NCI-H2171 (cell line): Measurements from ENCODE around the gene VSTM2B.

Experiments
- DNase-seq: peaks from one replicate; lab custom pipeline; 2025; lab: John Stamatoyannopoulos, UW

The VSTM2B gene

DNA sequence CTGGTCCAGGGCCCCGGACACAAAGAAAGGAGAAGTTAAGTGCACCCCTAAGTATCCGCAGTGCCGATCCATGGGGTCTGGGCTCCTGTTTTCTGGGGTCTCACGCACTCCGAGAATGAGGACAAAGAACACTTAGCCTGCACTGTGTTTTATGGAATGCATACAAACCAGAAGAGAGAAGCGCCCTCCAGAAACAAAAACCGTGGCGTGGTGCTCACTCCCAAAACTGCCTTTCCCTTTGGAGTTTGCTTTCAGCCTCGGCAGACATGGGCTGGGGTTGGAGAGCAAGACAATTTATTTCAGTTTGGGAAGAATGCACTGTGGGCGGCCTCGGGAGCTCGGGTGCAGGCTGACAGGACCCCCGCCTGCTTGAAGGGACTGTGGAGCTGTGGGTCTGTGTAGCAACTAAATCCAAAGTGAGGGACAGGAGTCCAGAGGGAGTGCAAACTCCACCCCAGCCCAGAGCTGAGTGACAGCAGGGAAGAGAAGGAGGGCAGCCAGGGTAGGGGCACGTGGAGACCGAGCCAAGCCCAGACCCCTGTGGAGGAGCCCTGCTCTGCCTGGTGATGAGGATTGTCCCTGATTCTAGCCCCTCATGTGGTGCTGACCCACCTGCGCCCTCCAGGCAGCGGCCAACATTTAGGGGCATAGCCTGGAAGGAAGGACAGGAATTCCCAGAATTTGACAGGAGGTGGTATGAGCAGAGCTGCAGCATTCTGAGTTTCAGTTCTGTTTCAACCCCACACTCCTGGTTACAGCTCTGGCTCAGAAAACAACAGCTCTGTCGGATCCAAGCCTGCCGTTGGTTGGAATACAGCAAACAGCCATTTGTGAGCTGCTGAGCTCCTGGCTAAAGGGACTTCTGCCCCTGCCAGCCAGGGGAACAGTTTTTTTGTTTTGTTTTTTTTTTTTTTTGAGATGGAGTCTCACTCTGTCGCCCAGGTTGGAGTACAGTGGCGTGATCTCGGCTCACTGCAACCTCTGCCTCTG lies 42.5 kb downstream of the VSTM2B start:
- no peak for DNase-seq

GRCh38 chr19:29569038-29569911 lies 43.5 kb downstream of the VSTM2B start:
- DNase-seq, result no peak

GRCh38 chr19:29571181-29571580 lies 45.4 kb downstream of the VSTM2B start:
- no peak for DNase-seq

DNA sequence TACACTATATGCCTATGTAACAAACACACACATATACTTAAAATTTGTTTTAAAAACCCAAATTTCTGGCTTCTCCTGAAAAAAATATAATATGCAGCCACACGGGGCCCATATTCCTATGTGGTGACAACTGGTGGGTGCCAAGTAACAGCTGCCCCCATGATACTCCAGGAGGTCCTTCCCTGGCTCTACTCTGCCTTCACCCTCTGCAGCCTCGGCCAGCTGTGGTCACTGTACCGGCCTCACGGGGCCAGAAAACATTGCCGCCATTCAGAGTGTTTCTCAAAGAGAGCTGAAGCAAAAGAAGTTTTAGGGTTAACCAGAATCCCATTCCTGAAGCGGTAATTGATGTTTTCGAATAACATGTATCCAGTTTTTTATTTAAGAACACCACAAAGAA lies 47.7 kb downstream of the VSTM2B start:
- DNase-seq, result no peak

- DNase-seq, result no peak
Measured at GRCh38 chr19:29574510-29574909, 48.7 kb downstream of the VSTM2B start.

- peak; percentile 37 for DNase-seq
Measured at GRCh38 chr19:29576046-29576606, 50.3 kb downstream of the VSTM2B start.

DNA sequence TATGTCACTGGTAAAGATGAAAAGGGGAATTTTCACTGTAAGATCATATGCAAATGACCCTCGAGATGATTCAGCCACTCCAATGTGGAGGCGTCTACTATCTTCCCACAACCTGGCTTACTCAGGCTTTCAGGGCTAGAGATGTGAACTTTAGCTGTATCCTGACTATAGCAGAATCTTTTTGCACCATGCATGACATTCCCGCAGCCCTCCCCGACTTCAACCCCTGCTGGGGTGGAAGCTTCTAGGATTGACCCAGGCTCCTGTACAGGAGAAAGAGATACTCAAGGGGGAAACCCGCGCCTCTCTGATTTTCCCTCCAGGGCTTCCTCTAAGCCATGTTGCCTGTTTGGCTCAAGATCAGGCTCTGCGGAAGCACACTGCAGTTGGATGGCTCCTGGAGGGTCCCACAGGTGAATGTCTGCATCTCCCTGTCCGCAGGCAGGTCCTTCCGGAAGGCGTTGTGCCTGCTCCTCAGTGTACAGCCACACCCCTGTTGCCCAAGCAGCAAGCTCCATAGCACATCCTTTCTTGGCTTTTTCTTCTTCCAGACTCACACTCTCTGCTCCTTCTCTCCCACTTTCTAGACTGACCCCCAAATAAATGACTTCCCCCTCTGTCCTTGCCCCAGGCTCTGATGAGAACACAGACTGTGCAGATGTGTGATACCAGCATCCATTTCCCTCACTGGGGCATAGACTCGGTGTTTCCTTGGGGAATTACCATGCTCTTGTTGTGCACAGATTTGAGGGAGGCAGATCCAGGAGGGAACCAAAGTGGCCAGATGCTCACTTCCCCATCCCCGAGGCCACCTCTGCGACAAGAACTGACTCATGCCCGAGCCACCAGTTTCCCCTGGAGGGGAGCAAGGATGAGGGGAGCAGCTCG lies 51.2 kb downstream of the VSTM2B start:
- peak; percentile 80 for DNase-seq

DNA sequence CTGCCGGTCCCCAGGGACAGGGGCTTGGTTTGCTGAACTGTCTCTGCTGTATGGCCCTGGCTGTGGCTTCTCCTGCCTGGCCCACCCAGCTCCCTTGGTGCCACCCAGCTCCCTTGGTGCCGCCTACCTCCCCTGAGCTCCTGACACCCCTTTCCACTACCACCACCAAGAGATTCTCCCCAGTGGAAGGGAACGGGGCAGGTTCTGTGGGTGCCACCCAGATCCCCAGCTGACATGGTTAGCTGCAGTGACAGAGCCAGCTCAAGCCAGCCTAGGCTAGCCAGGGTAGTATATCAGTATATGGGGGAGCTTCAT lies 51.8 kb downstream of the VSTM2B start:
- DNase-seq, result no peak

DNA sequence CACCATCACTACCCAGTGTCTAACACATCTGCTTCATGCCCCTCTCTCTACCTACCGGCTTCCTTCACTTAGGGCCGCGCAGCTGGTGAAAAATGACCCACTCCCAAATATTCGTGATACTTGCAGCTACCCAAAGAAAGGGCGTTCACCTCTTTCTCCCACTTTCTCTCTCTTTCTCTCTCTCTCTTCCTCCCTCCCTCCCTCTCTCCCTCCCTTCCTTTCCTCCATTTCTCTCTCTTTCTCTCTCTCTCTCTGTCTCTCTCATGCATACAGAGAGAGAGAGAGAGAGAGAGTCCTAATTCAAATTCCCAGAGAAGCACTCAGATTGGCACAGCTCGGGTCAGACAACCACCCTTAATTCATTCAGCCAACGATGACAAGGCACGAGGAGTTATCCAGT lies 52.6 kb downstream of the VSTM2B start:
- no peak for DNase-seq

DNA sequence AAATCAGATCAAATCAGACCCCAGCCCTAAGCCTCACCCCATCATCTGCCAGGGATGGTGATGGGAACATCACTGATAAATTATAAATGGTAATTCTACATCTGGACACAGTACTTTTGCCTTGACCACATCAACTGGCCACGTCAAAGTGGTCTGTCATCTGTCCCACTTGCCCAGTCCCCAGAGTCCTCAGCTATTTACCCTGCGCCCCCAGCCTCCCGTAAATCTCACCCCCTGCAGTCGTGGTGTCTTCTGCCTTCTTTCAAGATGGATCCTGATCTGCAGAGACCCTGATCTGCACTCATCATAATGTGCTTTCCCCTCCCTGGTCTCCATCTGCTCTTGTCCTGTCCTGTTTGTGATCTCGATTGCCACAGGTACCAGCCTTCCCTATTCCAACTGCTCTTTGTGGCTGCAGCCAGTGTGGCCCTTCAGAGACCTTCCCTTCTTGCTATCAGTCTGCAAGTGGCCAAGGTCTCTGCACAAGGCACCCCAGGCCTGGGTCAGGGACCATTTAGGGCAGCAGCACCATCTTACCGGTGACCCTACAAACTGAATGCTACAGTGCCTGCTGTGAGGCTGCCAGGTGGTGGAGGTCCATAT lies 53.6 kb downstream of the VSTM2B start:
- no peak for DNase-seq

- no peak for DNase-seq
Measured at GRCh38 chr19:29581398-29581797, 55.6 kb downstream of the VSTM2B start.

- DNase-seq, result no peak
Measured at GRCh38 chr19:29583196-29583999, 57.6 kb downstream of the VSTM2B start.

DNA sequence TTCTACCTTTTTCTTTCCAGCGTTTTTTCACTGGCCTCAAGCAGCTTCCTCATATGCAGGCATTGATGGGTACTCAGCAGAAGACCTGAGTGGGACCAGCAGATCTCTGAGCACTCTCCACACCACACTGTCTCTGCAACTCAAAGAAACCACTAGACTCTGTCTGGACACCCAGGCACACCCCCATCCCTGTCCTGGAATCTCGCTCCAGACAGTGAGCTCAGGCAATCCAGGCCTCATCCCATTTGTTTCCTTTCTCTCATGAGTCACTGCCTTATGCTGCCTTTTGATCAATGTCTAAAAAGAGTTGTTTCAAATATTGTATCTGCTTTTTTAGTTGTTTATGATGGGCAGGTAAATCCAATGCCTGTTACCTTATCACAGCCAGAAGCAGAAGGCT lies 60.6 kb downstream of the VSTM2B start:
- no peak for DNase-seq

GRCh38 chr19:29587059-29587458 lies 61.3 kb downstream of the VSTM2B start:
- no peak for DNase-seq

- DNase-seq, result no peak
Measured at GRCh38 chr19:29587518-29587986, 61.8 kb downstream of the VSTM2B start.

GRCh38 chr19:29588095-29588494 lies 62.3 kb downstream of the VSTM2B start:
- DNase-seq, result no peak

- DNase-seq, result no peak
Measured at GRCh38 chr19:29590278-29590677, 64.5 kb downstream of the VSTM2B start.

DNA sequence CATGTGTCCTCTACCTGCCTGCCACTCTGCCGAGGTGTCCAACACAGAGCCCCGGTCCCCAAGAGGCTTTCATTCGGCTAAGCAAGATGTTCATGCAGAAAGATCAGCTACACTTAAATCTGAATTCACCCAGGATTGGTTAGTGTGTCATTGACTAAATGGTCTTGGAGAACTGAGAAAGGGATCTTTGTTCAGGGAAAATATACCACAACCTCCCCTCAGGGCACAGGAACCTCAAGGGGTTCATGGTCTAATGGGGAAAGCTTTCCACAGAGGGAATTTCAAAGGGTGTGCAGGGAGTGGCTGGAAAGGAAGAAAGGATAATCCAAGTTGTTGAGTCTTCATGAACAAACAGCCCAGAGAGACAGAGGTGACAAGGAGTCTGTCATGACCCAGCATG lies 65.9 kb downstream of the VSTM2B start:
- no peak for DNase-seq

- no peak for DNase-seq
Measured at GRCh38 chr19:29593869-29594268, 68.1 kb downstream of the VSTM2B start.

DNA sequence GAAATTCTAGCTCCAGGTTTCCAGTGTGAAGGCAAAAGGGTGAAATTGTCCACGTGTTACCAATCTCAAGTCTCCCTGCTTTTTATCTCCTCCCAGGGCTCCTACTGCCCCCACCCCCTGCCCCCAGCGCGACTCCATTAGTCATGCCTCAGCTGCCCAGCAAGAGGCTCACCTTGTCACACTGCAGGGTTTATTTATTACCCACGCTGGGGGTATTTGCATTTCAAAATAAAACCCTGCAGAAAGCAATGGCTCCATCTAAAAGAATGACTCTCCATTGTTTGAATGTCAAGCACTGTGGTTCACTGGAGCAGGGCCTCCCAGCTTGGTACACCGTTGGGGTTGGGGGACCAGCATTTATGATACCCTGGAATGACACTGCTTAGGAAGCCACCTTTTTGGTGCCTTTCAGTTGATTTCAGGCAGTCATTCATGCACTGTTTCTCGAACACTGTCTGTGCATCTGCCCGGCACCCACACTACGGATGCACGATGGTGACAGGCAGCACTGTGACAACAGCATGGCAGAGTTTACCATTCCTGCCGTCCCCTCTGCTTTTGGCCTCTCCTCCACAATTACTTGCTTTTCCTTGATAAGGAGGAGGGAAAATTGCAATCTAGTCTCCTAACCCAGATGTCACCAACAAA lies 70.4 kb downstream of the VSTM2B start:
- DNase-seq, result no peak
